A673 (cell line): ENCODE data around the gene SPRING1. TPM values are rescaled to one million over a fixed set of nuclear protein-coding genes. Genes with fewer than 3 reads are reported as not detected.

ENCODE experiments used
- BruUV-seq: library from RNA; stranded (reverse); fragments of 400-500 nt; replicated peaks from 2 replicates; lab custom pipeline; 2021; lab: Mats Ljungman, UMichigan
- CTCF ChIA-PET: fragments of 300-600 bp; sonication (Branson Sonifier 250); formaldehyde crosslinking; loops from one replicate; lab custom pipeline; 2022; ENCODE audit warnings: antibody characterized with exemption; lab: Charles Lee
- POLR2A ChIA-PET: fragments of 300-600 bp; sonication (Branson Sonifier 250); formaldehyde crosslinking; loops from one replicate; lab custom pipeline; 2022; ENCODE audit warnings: antibody characterized with exemption; ENCODE audit not compliant: low non-redundant PET; lab: Charles Lee
- DNase-seq: peaks from one replicate; pipeline ENCODE4 v3.0.0-alpha.2; 2015; ENCODE audit warnings: low spot score
- H3K27ac ChIP-seq: fragments of 200-600 bp; sonication (generic); 2 replicates; pipeline ENCODE4 v1.5.1; 2016; ENCODE audit warnings: mixed run types, low read depth, mild to moderate bottlenecking, mixed read lengths, antibody characterized with exemption, low read length; ENCODE audit not compliant: poor library complexity, severe bottlenecking
- H3K27me3 ChIP-seq: fragments of 200-600 bp; sonication (generic); replicated peaks from 2 replicates; pipeline ENCODE4 v1.6.1; 2017; ENCODE audit warnings: mixed run types, low read depth, mild to moderate bottlenecking, mixed read lengths, antibody characterized with exemption, low read length; ENCODE audit not compliant: insufficient read depth, poor library complexity
- H3K36me3 ChIP-seq: fragments of 200-600 bp; sonication (generic); 2 replicates; pipeline ENCODE4 v1.6.1; 2016; ENCODE audit warnings: mixed run types, mild to moderate bottlenecking, mixed read lengths, antibody characterized with exemption, low read length; ENCODE audit not compliant: insufficient read depth, poor library complexity, severe bottlenecking
- H3K4me1 ChIP-seq: fragments of 200-600 bp; sonication (generic); 2 replicates; pipeline ENCODE4 v1.6.1; 2017; ENCODE audit warnings: mixed run types, mild to moderate bottlenecking, mixed read lengths, antibody characterized with exemption, low read length; ENCODE audit not compliant: insufficient read depth, poor library complexity, severe bottlenecking
- H3K4me3 ChIP-seq: fragments of 200-600 bp; sonication (generic); 2 replicates; pipeline ENCODE4 v1.5.1; 2016; ENCODE audit warnings: low read depth, mixed run types, mild to moderate bottlenecking, mixed read lengths, low read length; ENCODE audit not compliant: poor library complexity, severe bottlenecking
- H3K9me3 ChIP-seq: fragments of 200-600 bp; sonication (generic); 2 replicates; pipeline ENCODE4 v1.6.1; 2016; ENCODE audit warnings: mixed run types, low read depth, mild to moderate bottlenecking, mixed read lengths, antibody characterized with exemption, low read length; ENCODE audit not compliant: poor library complexity, severe bottlenecking
- CTCF ChIP-seq: fragments of 300-800, 200-600 bp; sonication (generic); conservative IDR thresholded peaks from 2 replicates; pipeline ENCODE4 v1.5.1; 2017; ENCODE audit warnings: low read depth, mild to moderate bottlenecking, antibody characterized with exemption, low read length, moderate library complexity, mixed read lengths
- EZH2 ChIP-seq: fragments of 200-600 bp; sonication (generic); IDR thresholded peaks from 2 replicates; pipeline ENCODE4 v1.6.1; 2017; ENCODE audit warnings: borderline replicate concordance, low read depth, mild to moderate bottlenecking, mixed read lengths, antibody characterized with exemption, low read length; ENCODE audit not compliant: poor library complexity, severe bottlenecking
- intact Hi-C: fragments of 100-400 bp; cut with micrococcal nuclease; formaldehyde crosslinking; loops from one replicate; pipeline ENCODE4 v1.10.0; 2022; ENCODE audit not compliant: unreplicated experiment
- total RNA-seq: library from RNA; stranded (reverse); gene quantifications from 2 replicates; pipeline ENCODE4 v1.2.3, GENCODE V29; 2021

SPRING1 gene
- total RNA-seq, 1 experiment from 2014 or later: 23.0 TPM

- intact Hi-C loops: loop anchor here (10.0 kb wide), 4 partner anchors 325 to 775 kb away; no protein-coding TSS in a partner anchor
Measured at GRCh38 chr12:116700066-116700465, 37.8 kb downstream of the SPRING1 start.

GRCh38 chr12:116698554-116699075 lies 39.3 kb downstream of the SPRING1 start:
- POLR2A ChIA-PET: interaction anchor here (0.6 kb wide), 1 partner anchor 17 kb away, joined by 4 read pairs; no protein-coding TSS in a partner anchor
- Histone ChIP-seq H3K27me3 (no peaks in the 10 kb centered on the region), H3K4me3 (no peak overlapping the region), H3K9me3 (no peaks in the 10 kb centered on the region), H3K27ac (no peak overlapping the region), H3K36me3 (no peaks in the 10 kb centered on the region), H3K4me1 (peaks cover 5% of the 10 kb centered on the region)
- no peak for DNase-seq
- BruUV-seq: no TSS peak
- TF ChIP-seq CTCF (no peak), EZH2 (no peak)
- CTCF ChIA-PET: no interaction called here
- intact Hi-C loops: loop anchor here (5.0 kb wide), 1 partner anchor 556 kb away; no protein-coding TSS in a partner anchor

More at GRCh38 chr12:116700066-116700465, 37.8 kb downstream of the SPRING1 start:
- H3K36me3 ChIP-seq: no peaks in the 10 kb centered on the region
- H3K9me3 ChIP-seq: no peaks in the 10 kb centered on the region
- H3K4me3 ChIP-seq: no peak overlapping the region
- CTCF ChIA-PET: interaction anchor here (0.7 kb wide), 1 partner anchor 557 kb away, joined by 3 read pairs; no protein-coding TSS in a partner anchor
- TF ChIP-seq CTCF (no peak), EZH2 (no peak)
- POLR2A ChIA-PET: no interaction called here
- BruUV-seq: no TSS peak
- no peaks in the 10 kb centered on the region for H3K4me1 ChIP-seq
- no peak for DNase-seq
- no peaks in the 10 kb centered on the region for H3K27me3 ChIP-seq
- no peak overlapping the region for H3K27ac ChIP-seq

- intact Hi-C loops: loop anchor here (5.0 kb wide), 1 partner anchor 556 kb away; no protein-coding TSS in a partner anchor
- Histone ChIP-seq H3K9me3 (no peaks in the 10 kb centered on the region), H3K4me3 (no peak overlapping the region), H3K27me3 (no peaks in the 10 kb centered on the region), H3K36me3 (no peaks in the 10 kb centered on the region), H3K4me1 (peaks cover 10% of the 10 kb centered on the region), H3K27ac (no peak overlapping the region)
- no peak for DNase-seq
- BruUV-seq: no TSS peak
- ChIA-PET POLR2A (interaction anchor here (0.6 kb wide), 1 partner anchor 17 kb away, joined by 4 read pairs; no protein-coding TSS in a partner anchor), CTCF (no interaction called here)
- TF ChIP-seq EZH2 (no peak), CTCF (no peak)
Measured at GRCh38 chr12:116698116-116698515, 39.8 kb downstream of the SPRING1 start.
